IPS-18c (cell line): ENCODE results near the gene SYNM.

Experiments
- H3K4me3 ChIP-seq: 2 replicates; pipeline ENCODE4 v1.7.0; 2013; ENCODE audit warnings: low read depth, mild to moderate bottlenecking, low read length, moderate library complexity; ENCODE audit not compliant: insufficient read depth
- H3K9me3 ChIP-seq: one replicate; pipeline ENCODE4 v1.6.1; 2013; ENCODE audit warnings: mild to moderate bottlenecking, low read length, moderate library complexity; ENCODE audit not compliant: control insufficient read depth, insufficient read depth

Gene SYNM

GRCh38 chr15:99167201-99167600 is 62.3 kb downstream of the SYNM start:
- Histone ChIP-seq H3K4me3 (no peak overlapping the region), H3K9me3 (no peaks in the 10 kb centered on the region)

DNA sequence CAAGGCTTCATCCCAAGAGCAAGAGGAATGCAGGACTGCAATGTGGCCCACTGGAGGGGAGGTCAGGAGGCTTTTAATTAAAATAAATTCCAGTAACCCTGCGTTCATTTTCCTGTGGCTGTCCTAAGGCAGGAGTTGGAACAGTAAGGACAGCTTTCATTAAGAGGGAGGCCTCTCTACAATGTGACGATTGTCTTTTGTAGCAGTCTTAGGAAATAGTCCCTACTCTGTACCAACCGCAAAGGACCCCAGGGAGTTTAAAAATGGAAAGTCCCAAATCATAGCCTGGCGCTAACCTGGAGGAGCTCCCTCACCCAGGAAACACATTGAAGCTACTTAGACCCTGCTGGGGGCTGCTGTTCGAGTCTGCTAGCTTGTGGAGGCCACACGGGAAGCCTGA is 62.8 kb downstream of the SYNM start:
- H3K4me3 ChIP-seq, result no peak overlapping the region
- no peaks in the 10 kb centered on the region for H3K9me3 ChIP-seq

DNA sequence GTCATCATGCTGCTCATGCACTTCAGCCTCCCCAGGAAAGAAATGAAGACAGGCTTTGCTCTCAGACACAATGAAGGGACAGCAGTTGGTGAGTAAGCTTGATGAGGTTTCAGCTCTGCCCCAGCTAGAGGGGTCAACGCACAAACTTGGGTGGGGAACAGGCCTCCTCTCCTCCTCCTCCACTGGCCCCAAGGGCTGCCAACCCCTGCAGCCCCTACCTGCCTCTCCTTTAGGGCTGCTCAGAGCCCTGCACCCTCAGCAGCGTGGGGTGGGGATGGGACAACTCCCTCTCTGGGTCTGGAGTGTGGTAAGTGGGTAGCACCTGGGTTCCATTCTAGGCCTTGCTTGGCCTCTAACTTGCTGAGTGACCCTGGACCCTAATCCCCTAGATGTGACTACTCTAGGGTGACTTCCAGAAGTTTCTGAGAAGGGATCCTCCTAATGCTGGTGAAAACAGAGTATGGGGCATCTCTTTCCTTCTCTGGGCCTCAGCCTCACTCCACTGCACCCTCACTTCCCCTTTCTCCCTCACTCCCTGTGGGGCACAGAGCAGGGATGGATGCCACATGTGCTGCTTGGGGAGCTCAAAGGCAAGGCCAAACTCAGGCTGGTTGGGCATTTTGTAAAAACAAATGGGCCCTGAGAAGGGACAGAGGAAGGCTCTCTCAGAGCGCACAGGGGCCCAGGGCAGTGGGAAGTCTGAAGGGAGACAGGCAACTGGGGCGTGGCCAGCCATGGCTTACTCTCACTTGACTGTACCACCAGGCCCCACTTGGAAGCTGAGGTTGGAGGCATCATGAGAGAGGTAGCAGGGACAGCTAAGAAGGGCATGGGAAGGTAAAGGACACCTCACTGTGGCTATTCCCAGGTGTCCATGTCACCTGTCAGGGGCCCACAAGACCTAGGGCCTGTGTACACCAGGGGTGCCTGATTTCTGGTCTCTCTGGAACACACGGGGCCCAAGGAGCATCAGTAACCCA is 64.0 kb downstream of the SYNM start:
- Histone ChIP-seq H3K9me3 (no peaks in the 10 kb centered on the region), H3K4me3 (no peak overlapping the region)

DNA sequence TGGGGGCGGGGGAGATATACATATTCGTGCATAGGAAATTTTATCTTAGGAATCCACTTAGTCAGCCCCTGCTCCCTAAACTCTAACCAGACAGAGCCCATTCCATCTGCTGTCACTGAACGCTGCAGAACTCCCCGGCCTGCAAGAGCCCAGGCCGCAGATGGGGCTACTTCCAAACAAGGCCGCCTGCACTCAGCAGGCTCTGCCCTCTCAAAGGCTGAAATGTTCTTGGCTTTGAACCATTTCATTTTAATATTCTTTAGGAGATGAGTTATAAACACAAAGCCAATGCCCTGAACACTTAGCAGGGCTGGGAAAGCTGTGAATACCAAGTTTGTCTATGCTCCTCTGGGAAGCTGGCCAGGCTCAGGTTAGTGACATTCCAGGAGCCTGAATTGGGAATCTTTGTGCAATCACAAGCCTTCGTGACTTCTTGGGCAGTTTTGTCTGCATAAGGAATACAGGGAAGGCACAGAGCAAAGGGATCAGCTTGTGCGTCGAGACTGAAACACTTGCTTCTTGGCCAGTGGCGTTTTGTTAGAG is 65.0 kb downstream of the SYNM start:
- Histone ChIP-seq H3K4me3 (no peak overlapping the region), H3K9me3 (no peaks in the 10 kb centered on the region)

GRCh38 chr15:99170476-99171065 is 65.7 kb downstream of the SYNM start:
- no peaks in the 10 kb centered on the region for H3K9me3 ChIP-seq
- H3K4me3 ChIP-seq, result no peak overlapping the region

GRCh38 chr15:99172171-99172570 is 67.3 kb downstream of the SYNM start:
- H3K4me3 ChIP-seq, result no peak overlapping the region
- no peaks in the 10 kb centered on the region for H3K9me3 ChIP-seq

DNA sequence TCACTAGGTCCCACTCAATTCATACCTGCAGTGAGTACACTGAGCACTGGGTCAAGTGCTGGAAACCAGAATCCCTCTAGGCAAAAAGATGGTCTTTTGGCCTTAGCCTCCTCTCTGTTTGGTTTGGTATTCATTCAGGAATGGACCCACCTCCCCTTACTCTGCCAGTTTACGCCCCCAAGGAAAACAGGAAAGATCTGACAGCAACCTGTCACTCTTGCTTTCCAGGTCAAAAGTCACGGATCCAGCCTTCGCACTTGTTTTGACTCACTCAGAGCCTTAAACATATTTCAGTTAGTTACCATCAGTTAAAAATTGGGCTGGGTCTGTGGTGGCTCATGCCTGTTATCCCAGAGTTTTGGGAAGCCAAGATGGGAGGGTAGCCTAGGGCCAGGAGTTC is 68.1 kb downstream of the SYNM start:
- Histone ChIP-seq H3K9me3 (no peaks in the 10 kb centered on the region), H3K4me3 (no peak overlapping the region)

- no peak overlapping the region for H3K4me3 ChIP-seq
- H3K9me3 ChIP-seq, result no peaks in the 10 kb centered on the region
Observed at GRCh38 chr15:99174567-99175395, 69.9 kb downstream of the SYNM start.

GRCh38 chr15:99176757-99177156 is 71.9 kb downstream of the SYNM start:
- Histone ChIP-seq H3K9me3 (no peaks in the 10 kb centered on the region), H3K4me3 (no peak overlapping the region)

- Histone ChIP-seq H3K9me3 (no peaks in the 10 kb centered on the region), H3K4me3 (no peak overlapping the region)
Observed at GRCh38 chr15:99177679-99178078, 72.8 kb downstream of the SYNM start.

GRCh38 chr15:99180086-99180963 is 75.4 kb downstream of the SYNM start:
- H3K9me3 ChIP-seq, result no peaks in the 10 kb centered on the region
- no peak overlapping the region for H3K4me3 ChIP-seq

- Histone ChIP-seq H3K9me3 (no peaks in the 10 kb centered on the region), H3K4me3 (no peak overlapping the region)
Observed at GRCh38 chr15:99180964-99181306, 76.1 kb downstream of the SYNM start.

DNA sequence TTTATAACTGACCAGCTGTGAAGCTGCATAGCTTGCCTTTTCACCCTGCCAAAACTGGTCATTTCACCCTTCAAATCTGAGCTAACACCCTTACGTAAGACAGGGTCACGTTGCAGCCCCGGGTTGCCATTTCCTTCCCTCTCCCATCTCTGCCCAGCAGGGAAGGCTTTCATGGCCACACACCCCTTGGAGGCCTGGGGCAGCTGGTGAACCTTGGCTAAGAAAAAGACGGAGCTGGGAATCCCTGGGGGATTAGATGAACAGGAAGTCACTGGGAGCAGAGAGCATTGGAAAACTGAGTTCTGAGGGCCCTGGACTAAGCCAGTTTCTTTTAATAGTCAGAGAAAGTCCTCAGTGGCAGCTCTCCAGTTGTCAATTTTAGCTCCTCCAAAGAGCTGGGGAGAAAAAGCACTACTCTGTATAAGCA is 76.7 kb downstream of the SYNM start:
- Histone ChIP-seq H3K4me3 (no peak overlapping the region), H3K9me3 (no peaks in the 10 kb centered on the region)

GRCh38 chr15:99182791-99183190 is 77.9 kb downstream of the SYNM start:
- Histone ChIP-seq H3K9me3 (no peaks in the 10 kb centered on the region), H3K4me3 (no peak overlapping the region)
